ENCODE results near the gene RHBDL1.

Gene RHBDL1

GRCh38 chr16:683396-684070 lies 8.1 kb downstream of the RHBDL1 start (continued):
- no peak for TF ChIP-seq ZNF426 (tag by site-specific recombination; IDR thresholded peaks at IDR 0.05)
- TF ChIP-seq ZNF335 (tag by site-specific recombination; conservative IDR thresholded peaks at IDR 0.05): peak; percentile 57
- TF ChIP-seq ZNF274 (IDR thresholded peaks at IDR 0.05; ENCODE audit: low read length): no peak
- no peak for TF ChIP-seq ZNF274 (tag by site-specific recombination; IDR thresholded peaks at IDR 0.05; ENCODE audit: borderline replicate concordance)
- no peak for TF ChIP-seq FEZF1 (tag by site-specific recombination; IDR thresholded peaks at IDR 0.05)
- no peak for TF ChIP-seq ZNF16 (tag by site-specific recombination; IDR thresholded peaks at IDR 0.05; ENCODE audit: low read depth)
- TF ChIP-seq ZNF184 (tag by site-specific recombination; IDR thresholded peaks at IDR 0.05): no peak; the same call in 1 of the 2 replicates
- no peak; the same call in 1 of the 2 replicates for TF ChIP-seq ZNF239 (tag by site-specific recombination; IDR thresholded peaks at IDR 0.05)
- peak; percentile 81 for TF ChIP-seq KLF1 (tag by site-specific recombination; IDR thresholded peaks at IDR 0.05)
- peak; percentile 42; the same call in 1 of the 2 replicates for TF ChIP-seq ZNF843 (tag by site-specific recombination; IDR thresholded peaks at IDR 0.05)
- no peak for TF ChIP-seq AEBP2 (tag by site-specific recombination; IDR thresholded peaks at IDR 0.05; ENCODE audit: borderline replicate concordance)
- TF ChIP-seq ZNF658 (tag by site-specific recombination; IDR thresholded peaks at IDR 0.05): no peak
- TF ChIP-seq ZNF521 (tag by site-specific recombination; IDR thresholded peaks at IDR 0.05): no peak
- no peak for TF ChIP-seq ZNF302 (tag by site-specific recombination; IDR thresholded peaks at IDR 0.05; ENCODE audit: low read depth)
- TF ChIP-seq ZBTB20 (tag by site-specific recombination; IDR thresholded peaks at IDR 0.05): peak; percentile 48; the same call in 1 of the 2 replicates
- TF ChIP-seq ZNF169 (tag by site-specific recombination; IDR thresholded peaks at IDR 0.05): peak; percentile 68; the same call in 1 of the 2 replicates
- TF ChIP-seq HOXA7 (CRISPR knock-in tag; IDR thresholded peaks at IDR 0.05; ENCODE audit: borderline replicate concordance): no peak
- TF ChIP-seq ZNF311 (tag by site-specific recombination; IDR thresholded peaks at IDR 0.05; ENCODE audit: borderline replicate concordance): no peak
- TF ChIP-seq SETDB1 (IDR thresholded peaks at IDR 0.05; ENCODE audit: insufficient read length, low read length): no peak
- TF ChIP-seq ZNF19 (tag by site-specific recombination; IDR thresholded peaks at IDR 0.05; ENCODE audit: low read depth): no peak
- no peak for TF ChIP-seq ZNF362 (tag by site-specific recombination; IDR thresholded peaks at IDR 0.05)
- 0 out of 2 replicates have a peak, but pooled peaks have one; percentile 55 for TF ChIP-seq ZNF645 (tag by site-specific recombination; IDR thresholded peaks at IDR 0.05)
- no peak; the same call in 1 of the 2 replicates for TF ChIP-seq ZNF561 (tag by site-specific recombination; IDR thresholded peaks at IDR 0.05; ENCODE audit: borderline replicate concordance)
- no peak for TF ChIP-seq ZNF510 (tag by site-specific recombination; IDR thresholded peaks at IDR 0.05; ENCODE audit: insufficient replicate concordance)
- TF ChIP-seq ZNF580 (tag by site-specific recombination; IDR thresholded peaks at IDR 0.05): no peak
- TF ChIP-seq GLIS2 (tag by site-specific recombination; IDR thresholded peaks at IDR 0.05): peak; percentile 68; the same call in 1 of the 2 replicates
- peak; percentile 42; the same call in 1 of the 2 replicates for TF ChIP-seq ZNF398 (tag by site-specific recombination; IDR thresholded peaks at IDR 0.05)
- TF ChIP-seq ZNF585B (tag by site-specific recombination; IDR thresholded peaks at IDR 0.05): no peak
- no peak; the same call in none of the 2 replicates for TF ChIP-seq ZNF639 (tag by site-specific recombination; IDR thresholded peaks at IDR 0.05)
- TF ChIP-seq ZNF280D (tag by site-specific recombination; IDR thresholded peaks at IDR 0.05): no peak
